Measurements from ENCODE around the gene NFATC2.

GRCh38 chr20:51440589-51440988 is 101.9 kb downstream of the NFATC2 start:
- no peak for TF ChIP-seq CTCF (IDR thresholded peaks at IDR 0.05; ENCODE audit: low read depth, low read length, poor library complexity, severe bottlenecking)
- TF ChIP-seq EZH2phosphoT487 (IDR thresholded peaks at IDR 0.05; ENCODE audit: borderline replicate concordance, low read length), result no peak

Data from DOHH2 (cell line).